Placental pericyte (primary cell): Measurements from ENCODE around the gene GJC1. TPM values are rescaled to one million over a fixed set of nuclear protein-coding genes. Genes with fewer than 3 reads are reported as not detected.

Experiments
- total RNA-seq: library from RNA; depleted of rRNA; stranded (reverse); fragments of >200 nt; gene quantifications from 2 replicates; pipeline ENCODE4 v1.2.3, GENCODE V29; 2012

The GJC1 gene
- 6.8 and 39.9 TPM in 2 replicates for total RNA-seq

DNA sequence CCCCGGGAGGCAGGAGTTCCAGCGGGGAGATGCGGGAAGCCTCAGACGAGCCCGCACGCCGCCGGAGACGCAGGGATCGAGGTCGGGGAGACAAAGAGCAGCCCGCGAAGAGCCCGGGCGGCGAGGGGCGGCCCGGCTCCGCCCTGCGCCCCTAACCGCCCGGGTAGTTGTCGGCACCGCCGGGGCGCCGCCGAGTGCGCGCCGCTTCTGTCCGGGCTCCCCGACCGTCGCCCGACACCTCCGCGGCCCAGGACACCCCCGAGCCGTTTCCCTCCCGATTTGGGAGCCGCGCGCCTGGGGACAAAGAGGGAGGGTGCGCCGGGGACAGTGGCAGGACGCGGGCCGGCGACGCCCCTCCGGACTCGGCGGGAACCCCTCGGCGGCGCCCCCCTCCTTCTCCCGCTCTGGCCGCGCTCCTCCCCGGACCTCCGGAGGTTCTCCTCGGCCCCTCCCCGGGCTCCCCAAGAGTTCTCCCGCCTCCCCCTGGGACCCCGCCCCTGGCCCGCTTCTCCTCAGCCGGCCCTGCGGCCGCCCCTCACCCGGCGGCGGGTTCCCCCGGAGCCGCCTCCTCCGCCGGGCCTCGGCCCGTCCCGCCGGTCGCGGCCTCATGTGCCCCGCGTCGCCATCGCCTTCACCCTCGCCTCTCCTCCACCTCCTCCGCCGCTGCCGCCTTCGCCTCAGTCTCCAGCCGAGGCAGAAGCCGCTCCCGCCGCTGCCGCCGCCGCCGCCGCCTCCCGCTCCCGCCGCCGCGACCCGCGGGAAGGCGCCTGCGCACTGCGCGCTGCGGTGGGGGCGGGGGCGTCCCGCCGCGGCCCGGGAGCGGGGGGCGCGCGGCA lies at the start of gene GJC1:
GJC1 (minus strand) TSS at position 765 of the 836 bp plus-strand sequence. CDS start 24,470 bp downstream, outside the sequence.

DNA sequence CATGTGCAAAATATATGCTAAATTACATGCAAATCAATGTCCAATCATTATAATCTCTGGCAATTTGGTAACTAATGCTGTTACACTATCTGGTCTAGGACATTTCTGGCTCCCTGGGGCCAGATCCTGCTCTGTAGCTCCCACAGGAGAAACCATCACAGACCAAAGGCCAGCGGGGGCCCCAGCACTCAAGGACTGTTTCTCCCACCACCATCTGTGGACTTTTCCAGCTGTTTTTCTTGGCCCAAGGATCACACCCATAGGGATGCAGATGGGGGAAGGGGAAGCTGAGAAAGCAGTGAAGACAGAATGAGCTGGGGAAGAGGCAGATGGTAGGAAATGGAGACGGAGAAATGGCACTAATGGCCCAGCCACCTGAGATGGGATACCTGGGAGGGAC lies 17.5 kb upstream of the GJC1 start, which contains the start of gene HIGD1B:
HIGD1B (plus strand) TSS at position 298 of the 400 bp plus-strand sequence. CDS start 270 bp downstream, outside the sequence.

DNA sequence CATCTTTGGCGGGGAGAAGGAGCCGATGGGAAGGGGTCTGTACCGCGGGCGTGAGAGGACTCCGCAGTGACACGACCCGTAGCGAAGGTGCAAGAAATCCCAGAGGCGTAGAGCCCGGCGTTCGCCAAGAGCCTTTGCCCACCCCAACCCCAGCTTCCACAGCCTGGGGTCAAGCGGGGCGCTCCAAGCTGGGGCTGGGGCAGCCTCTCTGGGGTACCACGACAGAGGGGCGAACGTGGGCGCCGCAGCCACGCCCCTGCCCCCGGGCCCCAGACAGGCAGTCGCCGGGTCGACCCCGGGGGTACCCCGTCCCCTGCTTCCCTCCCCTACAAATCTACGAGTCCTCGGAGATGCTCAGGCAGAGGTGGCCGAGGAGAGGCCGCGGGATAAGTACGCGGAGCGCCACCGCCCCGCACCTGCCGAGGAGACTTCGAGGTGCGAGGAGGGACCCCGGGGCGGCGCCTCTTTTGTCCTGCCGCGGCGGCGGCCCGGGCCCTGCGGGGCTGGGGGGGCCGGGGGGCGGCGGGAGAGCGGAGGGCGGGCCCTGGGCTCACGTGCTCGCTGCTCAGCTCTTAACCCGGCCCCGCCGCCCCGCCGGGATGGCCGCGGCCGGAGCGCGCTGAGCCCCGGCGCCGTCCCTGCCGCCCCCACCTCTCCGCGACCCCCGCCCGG lies 71.5 kb downstream of the GJC1 start, which contains the start of gene ADAM11:
ADAM11 (plus strand) TSS at position 575 of the 672 bp plus-strand sequence. CDS start 212 bp downstream, outside the sequence.

Other genes with a start within 250 kb of the GJC1 start
- gene MEIOC, start 173.8 kb downstream of the GJC1 start, total RNA-seq, result 0.22 TPM in 1 of 2 replicates, not detected in the other
- 32.9 and 35.5 TPM in 2 replicates for gene CCDC43, start 140.5 kb downstream of the GJC1 start, total RNA-seq
- 2.4 and 11.9 TPM in 2 replicates for gene DBF4B, start 121.6 kb downstream of the GJC1 start, total RNA-seq
- 0.22 and 0.57 TPM in 2 replicates for gene ADAM11, start 71.3 kb downstream of the GJC1 start, total RNA-seq
- gene HIGD1B, start 17.6 kb upstream of the GJC1 start, total RNA-seq, result not detected in 2 replicates
- gene EFTUD2, start 69.2 kb upstream of the GJC1 start, total RNA-seq, result 135 and 147 TPM in 2 replicates
- 0.57 and 1.1 TPM in 2 replicates for gene GFAP, start 85.2 kb upstream of the GJC1 start, total RNA-seq
- 1.3 and 19.8 TPM in 2 replicates for gene KIF18B, start 117.5 kb upstream of the GJC1 start, total RNA-seq
- 0.29 TPM in 1 of 2 replicates, not detected in the other for gene C1QL1, start 138.0 kb upstream of the GJC1 start, total RNA-seq
- gene DCAKD, start 221.3 kb upstream of the GJC1 start, total RNA-seq, result 43.8 and 60.7 TPM in 2 replicates
- gene NMT1, start 231.0 kb upstream of the GJC1 start, total RNA-seq, result 96.7 and 154 TPM in 2 replicates